ENCODE results near the gene LAMB2.
A peak's percentile ranks its signal among the peaks of the same experiment; 100 is the strongest.

The LAMB2 gene

DNA sequence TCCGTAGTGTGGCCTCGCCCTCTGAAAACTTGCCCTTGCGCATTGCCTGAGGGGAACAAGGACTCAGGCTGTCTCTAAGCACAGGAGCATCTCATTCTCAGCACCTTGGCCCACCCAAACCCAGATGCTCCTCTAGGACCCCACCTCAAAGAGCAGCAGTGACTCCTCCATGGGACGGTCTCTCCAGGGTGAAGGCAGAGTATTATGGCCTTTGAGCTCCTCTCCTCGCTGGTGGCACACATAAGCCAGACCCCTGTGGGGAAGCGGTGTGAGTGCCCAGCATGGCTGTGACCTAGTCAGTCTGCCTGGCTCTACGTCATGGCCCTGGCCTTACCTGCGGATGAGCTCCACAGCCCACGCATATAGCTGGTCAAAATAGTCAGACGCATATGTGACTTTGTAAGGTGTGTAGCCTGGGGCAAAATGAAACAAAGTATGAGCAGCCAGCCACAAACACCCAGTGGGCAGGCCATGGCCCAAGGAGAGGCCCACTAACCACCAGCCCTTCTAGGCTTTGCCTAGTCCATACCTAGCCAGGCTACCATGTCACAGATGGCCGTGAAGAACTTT lies 32.7 kb downstream of the LAMB2 start:
- Histone ChIP-seq H3K9me3 (ENCODE audit: low read length) (no peaks in the 10 kb centered on the region), H3K4me1 (ENCODE audit: insufficient read depth, low read length) (peaks cover 12% of the 10 kb centered on the region), H3K36me3 (ENCODE audit: insufficient read depth, low read length) (peaks cover 54% of the 10 kb centered on the region), H3K4me3 (ENCODE audit: low read length) (no peak overlapping the region), H3K27me3 (ENCODE audit: insufficient read depth, low read length) (no peaks in the 10 kb centered on the region), H2AFZ (ENCODE audit: low read depth, low read length) (no peak overlapping the region)

DNA sequence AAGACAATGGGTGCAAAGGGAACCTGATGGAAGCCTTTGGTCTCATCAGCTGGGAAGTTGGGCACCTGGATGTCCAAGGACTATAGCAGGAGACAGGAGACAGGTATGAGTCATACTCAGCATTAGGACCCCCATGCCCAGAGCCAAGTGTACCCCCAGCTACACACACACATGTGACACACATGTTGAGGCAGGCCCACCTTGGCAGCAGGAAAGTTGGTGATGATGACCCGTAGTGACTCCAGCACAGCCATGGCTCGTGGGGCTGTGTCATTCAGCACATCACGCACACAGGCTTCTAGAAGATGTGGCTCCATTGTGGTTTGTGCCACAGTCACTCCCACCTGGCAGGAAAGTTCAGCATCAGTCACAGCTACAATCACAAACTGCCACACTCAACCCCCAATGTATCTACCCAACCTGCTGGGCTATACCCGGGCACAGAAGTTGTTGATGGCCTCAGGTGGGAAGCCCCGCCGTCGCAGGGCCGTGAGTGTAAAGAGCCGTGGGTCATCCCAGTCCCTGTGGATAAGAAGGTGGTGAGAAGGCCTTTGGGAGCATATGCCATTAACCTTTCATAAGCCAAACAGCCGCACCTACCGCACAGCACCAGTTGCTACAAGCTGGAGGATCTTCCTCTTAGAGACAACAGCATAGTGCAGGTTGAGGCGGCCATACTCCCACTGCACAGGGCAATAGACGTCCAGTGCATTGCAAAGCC lies 33.8 kb downstream of the LAMB2 start:
- Histone ChIP-seq H2AFZ (ENCODE audit: low read depth, low read length) (no peak overlapping the region), H3K4me1 (ENCODE audit: insufficient read depth, low read length) (peaks cover 13% of the 10 kb centered on the region), H3K4me3 (ENCODE audit: low read length) (no peak overlapping the region), H3K36me3 (ENCODE audit: insufficient read depth, low read length) (peaks cover 54% of the 10 kb centered on the region), H3K9me3 (ENCODE audit: low read length) (no peaks in the 10 kb centered on the region), H3K27me3 (ENCODE audit: insufficient read depth, low read length) (no peaks in the 10 kb centered on the region)

DNA sequence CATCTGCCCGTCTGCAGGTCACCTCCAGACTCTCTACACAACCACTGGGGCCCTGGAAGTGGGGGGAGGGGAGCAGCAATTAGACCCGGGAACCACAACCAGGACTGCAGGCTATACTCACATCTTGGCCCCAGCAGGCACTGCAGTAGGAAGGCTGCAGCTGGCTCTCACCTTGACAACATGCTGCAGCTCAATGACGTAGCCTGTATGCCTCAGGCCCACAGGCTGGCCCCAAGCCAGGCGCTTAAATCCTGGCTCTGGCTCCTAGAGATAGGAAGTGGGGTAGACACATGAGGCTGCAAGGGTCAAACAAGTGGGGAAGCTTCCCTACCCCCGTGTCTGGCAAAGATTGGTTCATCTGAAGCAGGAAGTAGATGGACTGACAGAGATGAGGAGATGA lies 34.4 kb downstream of the LAMB2 start:
- H3K4me3 ChIP-seq (ENCODE audit: low read length): no peak overlapping the region
- no peaks in the 10 kb centered on the region for H3K27me3 ChIP-seq (ENCODE audit: insufficient read depth, low read length)
- no peaks in the 10 kb centered on the region for H3K9me3 ChIP-seq (ENCODE audit: low read length)
- no peak overlapping the region for H2AFZ ChIP-seq (ENCODE audit: low read depth, low read length)
- H3K4me1 ChIP-seq (ENCODE audit: insufficient read depth, low read length): peaks cover 6% of the 10 kb centered on the region
- H3K36me3 ChIP-seq (ENCODE audit: insufficient read depth, low read length): peaks cover 53% of the 10 kb centered on the region

DNA sequence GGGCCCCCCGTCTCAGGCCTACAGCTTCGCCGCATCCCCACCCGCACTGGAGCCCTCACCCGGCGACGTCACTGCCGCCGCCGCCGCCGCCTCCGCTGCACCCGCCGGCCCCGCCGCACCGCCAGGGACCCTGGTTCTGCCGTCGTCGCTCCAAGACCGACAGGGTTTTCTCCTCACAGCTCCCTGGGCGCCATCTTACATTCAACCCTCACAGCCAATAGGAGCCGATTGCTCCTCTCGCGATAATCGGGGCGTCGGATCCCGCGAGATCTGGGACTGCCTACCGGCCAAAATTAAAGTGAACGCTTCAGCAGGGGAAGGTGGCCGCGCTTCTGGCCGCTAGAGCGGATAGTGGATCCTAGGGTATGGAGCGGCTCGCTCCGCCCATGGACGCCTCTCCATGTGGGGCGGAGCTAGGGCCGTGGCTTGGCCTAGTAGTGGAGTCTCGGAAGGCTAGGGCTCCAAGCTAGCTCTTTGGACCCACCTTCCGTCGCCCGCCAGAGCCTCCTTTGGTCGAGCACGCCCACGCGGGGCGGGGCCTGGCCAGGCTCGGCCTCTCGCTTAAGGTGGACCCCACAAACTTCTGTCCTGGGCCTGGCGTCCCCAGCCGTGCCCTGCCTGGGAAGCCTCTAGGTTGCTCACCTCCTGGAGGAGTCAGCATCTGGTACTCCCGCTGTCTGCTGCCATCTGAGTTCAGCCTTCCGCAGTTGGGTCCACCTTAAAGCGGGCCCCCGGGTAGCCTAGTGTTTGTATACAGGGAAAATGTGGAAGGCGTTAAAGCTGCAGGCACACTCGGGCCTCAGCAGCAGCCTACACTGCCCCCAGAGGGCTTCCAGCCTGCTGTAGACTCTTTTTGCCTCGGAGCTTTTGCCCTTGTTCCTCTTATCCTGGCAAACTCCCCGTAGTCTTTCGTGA lies 38.7 kb downstream of the LAMB2 start, which contains the start of gene QRICH1:
QRICH1 (minus strand) TSS at position 219 of the 915 bp plus-strand sequence. CDS start 17,054 bp downstream, outside the sequence.
- Histone ChIP-seq H3K9me3 (ENCODE audit: low read length) (no peaks in the 10 kb centered on the region), H3K36me3 (ENCODE audit: insufficient read depth, low read length) (peaks cover 34% of the 10 kb centered on the region), H3K4me3 (ENCODE audit: low read length) (peak within 1 kb of the TSS; percentile 68), H3K27me3 (ENCODE audit: insufficient read depth, low read length) (no peaks in the 10 kb centered on the region), H2AFZ (ENCODE audit: low read depth, low read length) (peak within 1 kb of the TSS; percentile 38), H3K4me1 (ENCODE audit: insufficient read depth, low read length) (peaks cover 14% of the 10 kb centered on the region)

DNA sequence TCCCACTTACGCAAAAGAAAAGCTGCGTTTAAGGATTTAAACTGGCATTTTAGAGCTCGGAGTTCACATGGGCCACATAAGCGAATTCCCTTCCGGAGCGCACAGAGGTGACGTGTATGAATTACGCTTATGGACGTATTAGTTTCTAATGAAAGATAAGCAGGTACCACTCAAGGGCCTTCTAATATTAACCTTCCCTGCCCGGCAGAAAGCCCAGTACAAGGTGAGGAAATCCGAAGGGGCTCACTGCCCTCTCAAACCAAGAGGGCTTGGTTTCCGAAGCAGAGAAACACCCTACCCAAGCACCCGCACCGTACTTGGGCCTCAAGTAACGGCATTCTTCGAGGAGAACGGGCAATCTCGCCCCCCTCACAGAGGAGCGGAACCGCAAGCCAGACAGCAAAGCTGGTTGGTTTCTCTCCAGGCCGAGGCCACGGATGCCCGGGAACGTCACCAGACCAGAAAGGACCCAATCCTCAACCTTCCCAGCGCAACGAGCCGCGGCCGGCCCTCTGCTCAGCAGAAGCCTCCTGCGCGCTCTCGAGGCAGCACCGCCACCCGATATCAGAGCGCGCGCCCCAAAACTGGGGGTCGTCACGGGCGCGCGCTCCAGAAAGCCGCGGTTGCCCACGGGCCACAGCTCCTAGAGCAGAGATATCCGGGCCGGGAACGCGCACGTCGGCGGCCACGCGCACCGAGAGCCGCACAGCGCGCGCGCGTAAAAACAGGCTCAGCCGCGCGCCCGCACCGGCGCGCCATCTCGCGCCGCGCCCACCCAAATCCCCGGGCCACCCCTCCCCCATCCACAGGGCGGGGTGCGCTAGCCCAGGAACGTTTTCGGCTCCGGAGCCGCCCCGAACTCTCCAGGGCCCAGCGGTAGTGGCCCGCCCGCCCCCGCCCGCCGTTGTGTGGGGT lies 39.7 kb downstream of the LAMB2 start:
- Histone ChIP-seq H3K36me3 (ENCODE audit: insufficient read depth, low read length) (peaks cover 31% of the 10 kb centered on the region), H3K4me3 (ENCODE audit: low read length) (peak overlapping the region; percentile 68), H3K27me3 (ENCODE audit: insufficient read depth, low read length) (no peaks in the 10 kb centered on the region), H2AFZ (ENCODE audit: low read depth, low read length) (peak overlapping the region; percentile 38), H3K4me1 (ENCODE audit: insufficient read depth, low read length) (peaks cover 14% of the 10 kb centered on the region), H3K9me3 (ENCODE audit: low read length) (no peaks in the 10 kb centered on the region)

DNA sequence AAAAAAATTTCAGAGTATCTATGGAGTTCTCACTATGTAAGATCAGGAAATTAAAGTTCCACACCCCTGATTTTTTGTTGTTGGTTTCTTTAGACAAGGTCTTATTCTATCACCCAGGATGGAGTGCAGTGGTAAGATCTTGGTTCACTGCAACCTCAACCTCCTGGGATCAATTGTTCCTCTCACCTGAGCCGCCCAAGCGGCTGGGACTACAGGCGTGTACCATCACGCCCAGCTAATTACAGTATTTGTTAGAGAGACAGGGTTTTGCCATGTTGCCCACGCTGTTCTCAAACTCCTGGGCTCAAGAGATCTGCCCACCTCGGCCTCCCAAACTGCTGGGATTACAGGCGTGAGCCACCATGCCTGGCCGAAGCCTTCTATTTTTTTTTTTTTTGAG lies 51.4 kb downstream of the LAMB2 start:
- H3K36me3 ChIP-seq (ENCODE audit: insufficient read depth, low read length): peaks cover 28% of the 10 kb centered on the region
- no peak overlapping the region for H3K4me3 ChIP-seq (ENCODE audit: low read length)
- H3K9me3 ChIP-seq (ENCODE audit: low read length): no peaks in the 10 kb centered on the region
- H3K27me3 ChIP-seq (ENCODE audit: insufficient read depth, low read length): no peaks in the 10 kb centered on the region
- no peaks in the 10 kb centered on the region for H3K4me1 ChIP-seq (ENCODE audit: insufficient read depth, low read length)
- no peak overlapping the region for H2AFZ ChIP-seq (ENCODE audit: low read depth, low read length)

DNA sequence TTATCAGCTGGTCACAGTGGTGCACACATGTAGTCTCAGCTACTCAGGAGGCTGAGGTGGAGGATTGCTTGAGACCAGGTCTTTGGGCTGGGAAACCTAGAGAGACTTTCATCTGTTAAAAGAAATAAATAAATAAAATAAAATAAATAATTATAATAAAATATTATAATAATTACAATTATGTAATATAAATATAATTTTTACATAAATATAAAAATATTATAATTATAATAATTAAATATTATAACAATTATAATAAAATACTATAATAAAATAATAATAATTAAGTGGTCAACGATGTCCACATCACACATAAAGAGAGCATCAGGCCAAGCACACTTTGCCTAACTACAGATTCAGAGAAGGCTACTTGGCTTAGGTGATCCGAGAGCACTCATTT lies 53.6 kb downstream of the LAMB2 start:
- H3K36me3 ChIP-seq (ENCODE audit: insufficient read depth, low read length): peaks cover 39% of the 10 kb centered on the region
- H3K27me3 ChIP-seq (ENCODE audit: insufficient read depth, low read length): no peaks in the 10 kb centered on the region

DNA sequence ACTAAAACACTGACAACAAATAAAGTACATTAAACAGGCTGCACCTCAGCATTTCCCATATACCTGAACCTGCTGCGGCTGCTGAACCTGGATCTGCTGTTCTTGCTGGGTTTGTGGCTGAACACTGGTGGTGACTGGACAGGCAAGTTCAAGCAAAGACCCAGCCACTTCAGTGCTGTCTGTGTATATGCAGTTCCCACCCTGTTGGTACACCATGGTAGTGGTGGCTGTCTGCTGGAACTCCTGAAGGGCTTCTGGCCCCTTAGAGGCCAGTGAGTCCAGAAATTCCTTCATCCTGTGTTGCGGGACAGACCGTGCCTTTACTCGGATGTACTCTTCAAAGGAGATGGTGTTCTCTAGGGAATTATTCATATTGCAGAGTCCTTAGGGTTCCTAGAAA lies 56.2 kb downstream of the LAMB2 start:
- Histone ChIP-seq H3K27me3 (ENCODE audit: insufficient read depth, low read length) (no peaks in the 10 kb centered on the region), H2AFZ (ENCODE audit: low read depth, low read length) (no peak overlapping the region), H3K36me3 (ENCODE audit: insufficient read depth, low read length) (peaks cover 59% of the 10 kb centered on the region), H3K4me1 (ENCODE audit: insufficient read depth, low read length) (no peaks in the 10 kb centered on the region), H3K9me3 (ENCODE audit: low read length) (no peaks in the 10 kb centered on the region), H3K4me3 (ENCODE audit: low read length) (no peak overlapping the region)

More for the DNA sequence above, 53.6 kb downstream of the LAMB2 start:
- no peak overlapping the region for H2AFZ ChIP-seq (ENCODE audit: low read depth, low read length)
- no peak overlapping the region for H3K4me3 ChIP-seq (ENCODE audit: low read length)
- no peaks in the 10 kb centered on the region for H3K4me1 ChIP-seq (ENCODE audit: insufficient read depth, low read length)
- H3K9me3 ChIP-seq (ENCODE audit: low read length): no peaks in the 10 kb centered on the region

DNA sequence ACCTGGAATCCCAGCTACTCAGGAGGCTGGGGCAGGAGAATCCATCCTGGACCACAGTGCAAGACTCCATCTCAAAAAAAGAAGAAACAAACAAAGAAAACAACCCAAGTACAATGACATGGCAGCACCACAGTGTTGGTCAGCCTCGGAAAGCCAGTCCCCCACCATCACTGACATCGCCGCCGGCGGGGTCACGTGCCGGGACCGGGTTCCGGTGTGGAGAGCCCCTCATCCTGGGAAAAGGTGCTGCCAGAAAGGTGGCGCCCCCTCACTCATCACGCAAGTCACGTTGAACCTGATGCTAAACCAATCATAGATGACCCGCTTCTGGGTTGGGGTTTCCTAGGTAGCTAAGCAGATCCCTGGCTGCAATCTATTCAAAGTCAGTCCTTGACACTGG lies 56.7 kb downstream of the LAMB2 start:
- Histone ChIP-seq H3K9me3 (ENCODE audit: low read length) (no peaks in the 10 kb centered on the region), H3K36me3 (ENCODE audit: insufficient read depth, low read length) (peaks cover 64% of the 10 kb centered on the region), H3K4me3 (ENCODE audit: low read length) (no peak overlapping the region)

More for the DNA sequence above, 56.7 kb downstream of the LAMB2 start:
- H2AFZ ChIP-seq (ENCODE audit: low read depth, low read length): no peak overlapping the region
- no peaks in the 10 kb centered on the region for H3K27me3 ChIP-seq (ENCODE audit: insufficient read depth, low read length)
- H3K4me1 ChIP-seq (ENCODE audit: insufficient read depth, low read length): no peaks in the 10 kb centered on the region

All from neuron (in vitro differentiated cells).